HFFc6 (cell line): ENCODE measurements around the gene GRIN3A. TPM values are rescaled to one million over a fixed set of nuclear protein-coding genes. Genes with fewer than 3 reads are reported as not detected.
"Not testable (repeated sequence)": the region's sequence is repeated elsewhere in the genome, so short reads cannot be mapped to it uniquely, and the experiment has no call there.

ENCODE experiments used
- DNase-seq: peaks from one replicate; pipeline ENCODE4 v3.0.0-alpha.2; 2018
- H3K27ac Mint-ChIP-seq: 2 replicates; pipeline ENCODE4 v1.8.0; 2020; ENCODE audit warnings: mild to moderate bottlenecking, mixed read lengths
- H3K27me3 Mint-ChIP-seq: 2 replicates; pipeline ENCODE4 v1.8.0; 2021; ENCODE audit warnings: mild to moderate bottlenecking, moderate library complexity, mixed read lengths; ENCODE audit not compliant: insufficient read depth
- H3K36me3 Mint-ChIP-seq: 2 replicates; pipeline ENCODE4 v1.8.0; 2021; ENCODE audit warnings: low read depth, mixed read lengths
- H3K4me1 Mint-ChIP-seq: 2 replicates; pipeline ENCODE4 v1.8.0; 2020; ENCODE audit warnings: low read depth, mixed read lengths
- H3K4me3 Mint-ChIP-seq: 2 replicates; pipeline ENCODE4 v1.8.0; 2020; ENCODE audit warnings: mild to moderate bottlenecking, moderate library complexity, mixed read lengths
- H3K9me3 Mint-ChIP-seq: 2 replicates; pipeline ENCODE4 v1.8.0; 2020; ENCODE audit warnings: mild to moderate bottlenecking, mixed read lengths
- CTCF ChIP-seq: fragments of 200-600 bp; sonication (generic); IDR thresholded peaks from 2 replicates; pipeline ENCODE4 v1.5.0; 2021; ENCODE audit warnings: antibody characterized with exemption, mild to moderate bottlenecking
- total RNA-seq, 6 experiments: library from RNA; stranded (reverse); fragmentation: NEBNext Ultra II Directional; extraction: Animal tissue kit (Norgen Biotek cat#: 25700); gene quantifications; 2 replicates in 1 of 6; 3 replicates in 5 of 6; pipeline ENCODE4 v1.2.3, GENCODE V29; 2021

The GRIN3A gene
- total RNA-seq, 6 experiments from 2014 or later = not detected

- Mint-ChIP-seq H3K4me1 (no peaks in the 10 kb centered on the region), H3K9me3 (peaks cover 17% of the 10 kb centered on the region), H3K27ac (no peak overlapping the region), H3K36me3 (peaks cover 4% of the 10 kb centered on the region; the same call in 1 of the 2 replicates), H3K4me3 (no peak overlapping the region), H3K27me3 (peaks cover 3% of the 10 kb centered on the region)
- no peak for DNase-seq
- TF ChIP-seq CTCF = no peak
Observed at GRCh38 chr9:101736717-101737116, 1.7 kb downstream of the GRIN3A start.

GRCh38 chr9:101731429-101731828, 7.0 kb downstream of the GRIN3A start:
- H3K27ac Mint-ChIP-seq = no peak overlapping the region
- no peak for TF ChIP-seq CTCF
- H3K9me3 Mint-ChIP-seq = no peaks in the 10 kb centered on the region
- no peak overlapping the region for H3K4me3 Mint-ChIP-seq
- peaks cover 3% of the 10 kb centered on the region; the same call in 1 of the 2 replicates for H3K27me3 Mint-ChIP-seq
- no peaks in the 10 kb centered on the region for H3K36me3 Mint-ChIP-seq
- H3K4me1 Mint-ChIP-seq = no peaks in the 10 kb centered on the region
- no peak for DNase-seq

GRCh38 chr9:101727612-101728524, 10.6 kb downstream of the GRIN3A start:
- peak; percentile 17 for DNase-seq
- H3K4me1 Mint-ChIP-seq = no peaks in the 10 kb centered on the region
- no peak overlapping the region for H3K4me3 Mint-ChIP-seq
- H3K9me3 Mint-ChIP-seq = peaks cover 5% of the 10 kb centered on the region; the same call in 1 of the 2 replicates
- peak; percentile 66 for TF ChIP-seq CTCF
- H3K27me3 Mint-ChIP-seq = no peaks in the 10 kb centered on the region; the same call in 1 of the 2 replicates
- no peak overlapping the region for H3K27ac Mint-ChIP-seq
- no peaks in the 10 kb centered on the region for H3K36me3 Mint-ChIP-seq

- not testable (repeated sequence) for H3K27ac Mint-ChIP-seq, H3K4me1 Mint-ChIP-seq, H3K36me3 Mint-ChIP-seq, H3K4me3 Mint-ChIP-seq, H3K9me3 Mint-ChIP-seq, H3K27me3 Mint-ChIP-seq, DNase-seq
Observed at GRCh38 chr9:101724271-101724670, 14.2 kb downstream of the GRIN3A start.

GRCh38 chr9:101718192-101718591, 20.3 kb downstream of the GRIN3A start:
- Mint-ChIP-seq H3K27ac (no peak overlapping the region), H3K4me1 (no peaks in the 10 kb centered on the region), H3K27me3 (no peaks in the 10 kb centered on the region; the same call in 1 of the 2 replicates), H3K9me3 (peaks cover 2% of the 10 kb centered on the region; the same call in 1 of the 2 replicates), H3K36me3 (no peaks in the 10 kb centered on the region), H3K4me3 (no peak overlapping the region)
- no peak for DNase-seq
- no peak for TF ChIP-seq CTCF

- Mint-ChIP-seq H3K36me3 (no peaks in the 10 kb centered on the region), H3K4me1 (no peaks in the 10 kb centered on the region), H3K4me3 (no peak overlapping the region), H3K27ac (no peak overlapping the region), H3K9me3 (peaks cover 5% of the 10 kb centered on the region; the same call in 1 of the 2 replicates), H3K27me3 (no peaks in the 10 kb centered on the region; the same call in 1 of the 2 replicates)
- no peak for DNase-seq
- TF ChIP-seq CTCF = no peak
Observed at GRCh38 chr9:101716629-101717028, 21.8 kb downstream of the GRIN3A start.
